Measurements from ENCODE around the gene CERS1.

GRCh38 chr19:18928018-18928805, 32.3 kb upstream of the CERS1 start:
- TF ChIP-seq CTCF (IDR thresholded peaks at IDR 0.05; ENCODE audit: low read depth, low read length) (no peak), EZH2phosphoT487 (IDR thresholded peaks at IDR 0.05; ENCODE audit: low read depth) (no peak)
